ENCODE measurements around the gene TMEM43. TPM values are rescaled to one million over a fixed set of nuclear protein-coding genes. Genes with fewer than 3 reads are reported as not detected.
A peak's percentile ranks its signal among the peaks of the same experiment; 100 is the strongest.
"Not testable (repeated sequence)": the region's sequence is repeated elsewhere in the genome, so short reads cannot be mapped to it uniquely, and the experiment has no call there.

The TMEM43 gene
- total RNA-seq, 1 donor from 2014 or later = 39.2 TPM

- Mint-ChIP-seq H3K4me1 (ENCODE audit: low read depth) (peaks cover 1% of the 10 kb centered on the region), H3K36me3 (ENCODE audit: low read depth) (peaks cover 52% of the 10 kb centered on the region), H3K27ac (no peak overlapping the region), H3K9me3 (no peaks in the 10 kb centered on the region), H3K27me3 (ENCODE audit: low read depth) (no peaks in the 10 kb centered on the region), H3K4me3 (ENCODE audit: low read depth) (no peak overlapping the region)
- intact Hi-C loops (cut with micrococcal nuclease) = no loop called here
- no peak for DNase-seq (ENCODE audit: low spot score)
Observed at GRCh38 chr3:14113965-14114635, 10.8 kb upstream of the TMEM43 start.

GRCh38 chr3:14117468-14118399 is 7.1 kb upstream of the TMEM43 start:
- Mint-ChIP-seq H3K27me3 (ENCODE audit: low read depth) (no peaks in the 10 kb centered on the region), H3K4me1 (ENCODE audit: low read depth) (peaks cover 14% of the 10 kb centered on the region), H3K27ac (no peak overlapping the region), H3K9me3 (no peaks in the 10 kb centered on the region), H3K4me3 (ENCODE audit: low read depth) (no peak overlapping the region), H3K36me3 (ENCODE audit: low read depth) (peaks cover 61% of the 10 kb centered on the region)
- intact Hi-C loops (cut with micrococcal nuclease) = no loop called here
- DNase-seq (ENCODE audit: low spot score) = no peak

- no peaks in the 10 kb centered on the region for H3K27me3 Mint-ChIP-seq (ENCODE audit: low read depth)
- no peak for DNase-seq (ENCODE audit: low spot score)
- H3K27ac Mint-ChIP-seq = no peak overlapping the region
- intact Hi-C loops (cut with micrococcal nuclease) = no loop called here
- peaks cover 21% of the 10 kb centered on the region for H3K4me1 Mint-ChIP-seq (ENCODE audit: low read depth)
- H3K9me3 Mint-ChIP-seq = no peaks in the 10 kb centered on the region
- peaks cover 54% of the 10 kb centered on the region for H3K36me3 Mint-ChIP-seq (ENCODE audit: low read depth)
- no peak overlapping the region for H3K4me3 Mint-ChIP-seq (ENCODE audit: low read depth)
Observed at GRCh38 chr3:14118400-14119381, 6.2 kb upstream of the TMEM43 start.

GRCh38 chr3:14119651-14120050 is 5.2 kb upstream of the TMEM43 start:
- intact Hi-C loops (cut with micrococcal nuclease) = loop anchor here (10.0 kb wide), 2 partner anchors 305 to 695 kb away; partner anchors contain the start of gene NUP210
- no peak for DNase-seq (ENCODE audit: low spot score)
- Mint-ChIP-seq H3K4me3 (ENCODE audit: low read depth) (no peak overlapping the region), H3K9me3 (no peaks in the 10 kb centered on the region), H3K4me1 (ENCODE audit: low read depth) (peaks cover 22% of the 10 kb centered on the region), H3K27ac (no peak overlapping the region), H3K27me3 (ENCODE audit: low read depth) (no peaks in the 10 kb centered on the region), H3K36me3 (ENCODE audit: low read depth) (peaks cover 44% of the 10 kb centered on the region)

GRCh38 chr3:14120111-14120920 is 4.5 kb upstream of the TMEM43 start:
- H3K4me1 Mint-ChIP-seq (ENCODE audit: low read depth) = peaks cover 21% of the 10 kb centered on the region
- peaks cover 39% of the 10 kb centered on the region for H3K36me3 Mint-ChIP-seq (ENCODE audit: low read depth)
- no peak overlapping the region for H3K27ac Mint-ChIP-seq
- intact Hi-C loops (cut with micrococcal nuclease) = loop anchor here (10.0 kb wide), 2 partner anchors 304 to 696 kb away; partner anchors contain the start of gene NUP210
- H3K9me3 Mint-ChIP-seq = no peaks in the 10 kb centered on the region
- no peak for DNase-seq (ENCODE audit: low spot score)
- H3K27me3 Mint-ChIP-seq (ENCODE audit: low read depth) = no peaks in the 10 kb centered on the region
- no peak overlapping the region for H3K4me3 Mint-ChIP-seq (ENCODE audit: low read depth)

- H3K27ac Mint-ChIP-seq; H3K27me3 Mint-ChIP-seq (ENCODE audit: low read depth); H3K9me3 Mint-ChIP-seq; H3K4me3 Mint-ChIP-seq (ENCODE audit: low read depth); DNase-seq (ENCODE audit: low spot score): not testable (repeated sequence)
- intact Hi-C loops (cut with micrococcal nuclease) = loop anchor here (10.0 kb wide), 2 partner anchors 304 to 696 kb away; partner anchors contain the start of gene NUP210
- Mint-ChIP-seq H3K4me1 (ENCODE audit: low read depth) (peaks cover 25% of the 10 kb centered on the region), H3K36me3 (ENCODE audit: low read depth) (peaks cover 35% of the 10 kb centered on the region)
Observed at GRCh38 chr3:14120921-14121448, 3.9 kb upstream of the TMEM43 start.

- intact Hi-C loops (cut with micrococcal nuclease) = loop anchor here (10.0 kb wide), 2 partner anchors 303 to 697 kb away; partner anchors contain the start of gene NUP210
- peaks cover 33% of the 10 kb centered on the region for H3K36me3 Mint-ChIP-seq (ENCODE audit: low read depth)
- no peak overlapping the region for H3K27ac Mint-ChIP-seq
Observed at GRCh38 chr3:14121859-14122258, 3.0 kb upstream of the TMEM43 start.

GRCh38 chr3:14122301-14122700 is 2.6 kb upstream of the TMEM43 start:
- intact Hi-C loops (cut with micrococcal nuclease) = loop anchor here (10.0 kb wide), 2 partner anchors 302 to 698 kb away; partner anchors contain the start of gene NUP210
- Mint-ChIP-seq H3K4me3 (ENCODE audit: low read depth) (peak overlapping the region; percentile 70), H3K4me1 (ENCODE audit: low read depth) (peaks cover 33% of the 10 kb centered on the region), H3K27ac (peak overlapping the region; percentile 67), H3K27me3 (ENCODE audit: low read depth) (no peaks in the 10 kb centered on the region), H3K36me3 (ENCODE audit: low read depth) (peaks cover 36% of the 10 kb centered on the region), H3K9me3 (no peaks in the 10 kb centered on the region)
- no peak for DNase-seq (ENCODE audit: low spot score)

More at GRCh38 chr3:14121859-14122258, 3.0 kb upstream of the TMEM43 start:
- Mint-ChIP-seq H3K4me3 (ENCODE audit: low read depth) (no peak overlapping the region), H3K27me3 (ENCODE audit: low read depth) (no peaks in the 10 kb centered on the region), H3K9me3 (no peaks in the 10 kb centered on the region), H3K4me1 (ENCODE audit: low read depth) (peaks cover 32% of the 10 kb centered on the region)
- DNase-seq (ENCODE audit: low spot score) = no peak

- intact Hi-C loops (cut with micrococcal nuclease) = loop anchor here (1.0 to 10.0 kb wide), 5 partner anchors 55 to 825 kb away; partner anchors contain the start of genes CCDC174, LSM3, NUP210 and XPC
- H3K27me3 Mint-ChIP-seq (ENCODE audit: low read depth) = no peaks in the 10 kb centered on the region
Observed at GRCh38 chr3:14123308-14124222, 1.3 kb upstream of the TMEM43 start.

GRCh38 chr3:14124223-14124614 is 633 bp upstream of the TMEM43 start:
- Mint-ChIP-seq H3K36me3 (ENCODE audit: low read depth) (peaks cover 51% of the 10 kb centered on the region), H3K4me3 (ENCODE audit: low read depth) (peak overlapping the region; percentile 89), H3K9me3 (no peaks in the 10 kb centered on the region), H3K27me3 (ENCODE audit: low read depth) (no peaks in the 10 kb centered on the region), H3K4me1 (ENCODE audit: low read depth) (peaks cover 40% of the 10 kb centered on the region), H3K27ac (peak overlapping the region; percentile 67)
- peak; percentile 58 for DNase-seq (ENCODE audit: low spot score)
- intact Hi-C loops (cut with micrococcal nuclease) = loop anchor here (1.0 to 10.0 kb wide), 5 partner anchors 54 to 824 kb away; partner anchors contain the start of genes CCDC174, LSM3, NUP210 and XPC

More at GRCh38 chr3:14123308-14124222, 1.3 kb upstream of the TMEM43 start:
- no peak for DNase-seq (ENCODE audit: low spot score)
- H3K36me3 Mint-ChIP-seq (ENCODE audit: low read depth) = peaks cover 48% of the 10 kb centered on the region
- peak overlapping the region; percentile 89 for H3K4me3 Mint-ChIP-seq (ENCODE audit: low read depth)
- peaks cover 40% of the 10 kb centered on the region for H3K4me1 Mint-ChIP-seq (ENCODE audit: low read depth)
- peak overlapping the region; percentile 67 for H3K27ac Mint-ChIP-seq
- no peaks in the 10 kb centered on the region for H3K9me3 Mint-ChIP-seq
